OCI-LY1 (cell line): ENCODE results near the gene NKD1.

Experiments
- H2AFZ ChIP-seq: fragments of 200-600 bp; sonication (generic), shearing (Covaris generic); 2 replicates; pipeline ENCODE4 v1.6.0; 2014; ENCODE audit warnings: antibody characterized with exemption, mild to moderate bottlenecking, low read length
- H3F3A ChIP-seq: fragments of 200-600 bp; sonication (generic), shearing (Covaris generic); 2 replicates; pipeline ENCODE4 v1.6.0; 2014; ENCODE audit warnings: mild to moderate bottlenecking, antibody characterized with exemption, low read length, moderate library complexity; ENCODE audit not compliant: insufficient read depth
- H3K27ac ChIP-seq: fragments of 200-600 bp; sonication (generic); 2 replicates; pipeline ENCODE4 v1.5.1; 2014; ENCODE audit warnings: low read length, mixed run types, mild to moderate bottlenecking, low read depth; ENCODE audit not compliant: poor library complexity, severe bottlenecking
- H3K27me3 ChIP-seq: fragments of 200-600 bp; sonication (generic); 2 replicates; pipeline ENCODE4 v1.6.0; 2014; ENCODE audit warnings: antibody characterized with exemption, mild to moderate bottlenecking, low read length, moderate library complexity; ENCODE audit not compliant: insufficient read depth
- H3K36me3 ChIP-seq: fragments of 200-600 bp; sonication (generic); 2 replicates; pipeline ENCODE4 v1.6.1; 2014; ENCODE audit warnings: mild to moderate bottlenecking, antibody characterized with exemption, low read length, moderate library complexity, mixed read lengths; ENCODE audit not compliant: insufficient read depth
- H3K4me1 ChIP-seq: fragments of 200-600 bp; sonication (generic); 2 replicates; pipeline ENCODE4 v1.5.1; 2014; ENCODE audit warnings: mild to moderate bottlenecking, low read length, moderate library complexity; ENCODE audit not compliant: insufficient read depth, severe bottlenecking
- H3K4me2 ChIP-seq: fragments of 200-600 bp; sonication (generic), shearing (Covaris generic); 2 replicates; pipeline ENCODE4 v1.6.1; 2014; ENCODE audit warnings: low read length
- H3K4me3 ChIP-seq: fragments of 200-600 bp; sonication (generic); 2 replicates; pipeline ENCODE4 v1.5.1; 2014; ENCODE audit warnings: low read length, low read depth, mild to moderate bottlenecking, mixed read lengths; ENCODE audit not compliant: poor library complexity, severe bottlenecking
- H3K79me2 ChIP-seq: fragments of 200-600 bp; shearing (Covaris generic); 2 replicates; pipeline ENCODE4 v1.6.1; 2016; ENCODE audit warnings: mixed run types, low read length, mixed read lengths; ENCODE audit not compliant: insufficient read depth
- H3K9ac ChIP-seq: fragments of 200-600 bp; sonication (generic), shearing (Covaris generic); 2 replicates; pipeline ENCODE4 v1.6.1; 2014; ENCODE audit warnings: mild to moderate bottlenecking, low read length, mixed read lengths
- H3K9me2 ChIP-seq: fragments of 200-600 bp; sonication (generic), shearing (Covaris generic); 2 replicates; pipeline ENCODE4 v1.6.1; 2014; ENCODE audit warnings: low read depth, mild to moderate bottlenecking, low read length, mixed read lengths
- H3K9me3 ChIP-seq: fragments of 200-600 bp; shearing (Covaris generic); 2 replicates; pipeline ENCODE4 v1.6.1; 2014; ENCODE audit warnings: low read length, mixed read lengths
- H4K20me1 ChIP-seq: fragments of 200-600 bp; sonication (generic), shearing (Covaris generic); 2 replicates; pipeline ENCODE4 v1.6.0; 2016; ENCODE audit warnings: mild to moderate bottlenecking, low read length; ENCODE audit not compliant: insufficient read depth
- EZH2 ChIP-seq: fragments of 200-600 bp; sonication (generic), shearing (Covaris generic); IDR thresholded peaks from 2 replicates; pipeline ENCODE4 v1.8.0; 2017; ENCODE audit warnings: borderline replicate concordance, mixed run types, mild to moderate bottlenecking, antibody characterized with exemption, low read length, moderate library complexity, mixed read lengths
- TF ChIP-seq, protein P1 (sequence below): fragments of 200-600 bp; sonication (generic), shearing (Covaris generic); IDR thresholded peaks from 2 replicates; pipeline ENCODE4 v1.5.1; 2017; ENCODE audit warnings: mild to moderate bottlenecking, antibody characterized with exemption, low read length, moderate library complexity, mixed read lengths

NKD1 gene

DNA sequence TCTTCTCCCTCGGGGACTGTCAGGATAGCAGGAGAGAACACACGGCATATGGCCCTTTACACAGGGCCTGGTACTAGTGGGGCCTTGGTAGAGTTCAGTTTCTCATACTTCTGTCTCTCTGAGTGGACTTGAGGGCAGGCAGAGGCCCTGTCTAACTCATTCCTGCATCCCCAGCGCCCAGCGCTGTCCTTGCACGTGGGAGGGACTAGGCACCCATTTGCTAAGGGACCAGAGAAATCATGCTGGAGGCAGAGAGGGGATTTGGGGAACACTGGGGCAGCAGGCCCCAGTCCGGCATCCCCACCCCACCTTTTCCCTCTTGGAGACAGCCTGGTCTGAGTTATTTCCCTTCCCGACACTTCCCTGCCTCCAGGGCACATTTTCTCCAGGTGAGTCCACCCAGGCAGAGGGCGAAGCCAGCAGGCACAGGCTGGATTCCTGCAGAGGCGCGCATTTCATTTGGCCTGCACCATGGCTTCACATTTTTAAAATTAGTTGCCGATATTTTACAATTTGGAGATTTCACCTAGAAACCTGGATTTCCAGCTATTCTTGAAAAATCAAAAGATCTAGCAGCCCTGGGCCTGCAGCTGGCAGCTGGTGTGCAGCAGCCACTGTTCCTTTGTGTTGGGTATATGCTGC, 9.7 kb upstream of the NKD1 start:
- no peak overlapping the region for H3K27ac ChIP-seq

DNA sequence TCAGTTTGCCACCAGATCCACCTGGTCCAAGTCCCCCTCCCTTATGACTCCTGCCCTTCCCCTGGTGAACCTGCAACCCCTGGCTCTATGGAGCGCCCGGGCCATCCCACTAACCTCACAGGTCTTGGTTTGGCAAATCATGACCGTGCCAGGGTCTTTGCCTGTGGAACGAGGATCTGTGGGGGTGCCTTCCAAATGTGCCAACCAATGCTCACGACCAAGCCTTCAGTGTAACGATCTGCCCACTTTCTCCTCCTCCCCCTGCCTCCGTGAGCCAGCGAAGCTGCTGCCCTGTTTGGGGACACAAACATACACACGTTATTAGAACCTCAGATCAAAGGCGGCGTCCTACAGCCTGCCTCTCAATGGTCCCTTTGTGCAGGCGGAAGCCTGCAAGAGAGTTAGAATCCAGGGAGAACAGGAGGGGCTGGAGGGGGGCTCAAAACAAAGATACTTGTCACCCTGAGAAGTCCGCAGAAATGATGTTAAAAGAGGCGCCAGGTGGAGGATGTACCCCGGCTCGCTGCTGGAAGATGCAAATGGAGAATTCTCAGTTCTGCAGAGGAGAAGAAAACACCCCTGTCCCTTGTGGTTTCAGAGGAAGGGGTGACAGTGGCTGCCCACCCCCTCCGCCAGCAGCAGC, 9.0 kb upstream of the NKD1 start:
- no peak overlapping the region for H3K9ac ChIP-seq
- H3K27ac ChIP-seq: no peak overlapping the region
- no peak overlapping the region for H3K4me2 ChIP-seq
- no peaks in the 10 kb centered on the region for H4K20me1 ChIP-seq
- peaks cover 8% of the 10 kb centered on the region for H3K27me3 ChIP-seq
- TF ChIP-seq EZH2: no peak
- TF ChIP-seq, protein P1, sequence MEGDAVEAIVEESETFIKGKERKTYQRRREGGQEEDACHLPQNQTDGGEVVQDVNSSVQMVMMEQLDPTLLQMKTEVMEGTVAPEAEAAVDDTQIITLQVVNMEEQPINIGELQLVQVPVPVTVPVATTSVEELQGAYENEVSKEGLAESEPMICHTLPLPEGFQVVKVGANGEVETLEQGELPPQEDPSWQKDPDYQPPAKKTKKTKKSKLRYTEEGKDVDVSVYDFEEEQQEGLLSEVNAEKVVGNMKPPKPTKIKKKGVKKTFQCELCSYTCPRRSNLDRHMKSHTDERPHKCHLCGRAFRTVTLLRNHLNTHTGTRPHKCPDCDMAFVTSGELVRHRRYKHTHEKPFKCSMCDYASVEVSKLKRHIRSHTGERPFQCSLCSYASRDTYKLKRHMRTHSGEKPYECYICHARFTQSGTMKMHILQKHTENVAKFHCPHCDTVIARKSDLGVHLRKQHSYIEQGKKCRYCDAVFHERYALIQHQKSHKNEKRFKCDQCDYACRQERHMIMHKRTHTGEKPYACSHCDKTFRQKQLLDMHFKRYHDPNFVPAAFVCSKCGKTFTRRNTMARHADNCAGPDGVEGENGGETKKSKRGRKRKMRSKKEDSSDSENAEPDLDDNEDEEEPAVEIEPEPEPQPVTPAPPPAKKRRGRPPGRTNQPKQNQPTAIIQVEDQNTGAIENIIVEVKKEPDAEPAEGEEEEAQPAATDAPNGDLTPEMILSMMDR: no peak
- no peak overlapping the region for H2AFZ ChIP-seq
- no peaks in the 10 kb centered on the region for H3K79me2 ChIP-seq
- no peaks in the 10 kb centered on the region for H3K9me2 ChIP-seq
- H3K9me3 ChIP-seq: no peaks in the 10 kb centered on the region
- H3K36me3 ChIP-seq: no peaks in the 10 kb centered on the region
- H3K4me1 ChIP-seq: no peaks in the 10 kb centered on the region
- H3F3A ChIP-seq: no peaks in the 10 kb centered on the region
- H3K4me3 ChIP-seq: no peak overlapping the region

More for the DNA sequence above, 9.7 kb upstream of the NKD1 start:
- Histone ChIP-seq H3K9ac (no peak overlapping the region), H4K20me1 (no peaks in the 10 kb centered on the region), H3K4me2 (no peak overlapping the region), H3K9me3 (no peaks in the 10 kb centered on the region), H3K79me2 (no peaks in the 10 kb centered on the region), H3K4me1 (no peaks in the 10 kb centered on the region), H3K36me3 (no peaks in the 10 kb centered on the region), H3K9me2 (no peaks in the 10 kb centered on the region), H2AFZ (no peak overlapping the region), H3K27me3 (peaks cover 8% of the 10 kb centered on the region), H3K4me3 (no peak overlapping the region), H3F3A (no peaks in the 10 kb centered on the region)
- TF ChIP-seq, protein P1: no peak
- no peak for TF ChIP-seq EZH2

DNA sequence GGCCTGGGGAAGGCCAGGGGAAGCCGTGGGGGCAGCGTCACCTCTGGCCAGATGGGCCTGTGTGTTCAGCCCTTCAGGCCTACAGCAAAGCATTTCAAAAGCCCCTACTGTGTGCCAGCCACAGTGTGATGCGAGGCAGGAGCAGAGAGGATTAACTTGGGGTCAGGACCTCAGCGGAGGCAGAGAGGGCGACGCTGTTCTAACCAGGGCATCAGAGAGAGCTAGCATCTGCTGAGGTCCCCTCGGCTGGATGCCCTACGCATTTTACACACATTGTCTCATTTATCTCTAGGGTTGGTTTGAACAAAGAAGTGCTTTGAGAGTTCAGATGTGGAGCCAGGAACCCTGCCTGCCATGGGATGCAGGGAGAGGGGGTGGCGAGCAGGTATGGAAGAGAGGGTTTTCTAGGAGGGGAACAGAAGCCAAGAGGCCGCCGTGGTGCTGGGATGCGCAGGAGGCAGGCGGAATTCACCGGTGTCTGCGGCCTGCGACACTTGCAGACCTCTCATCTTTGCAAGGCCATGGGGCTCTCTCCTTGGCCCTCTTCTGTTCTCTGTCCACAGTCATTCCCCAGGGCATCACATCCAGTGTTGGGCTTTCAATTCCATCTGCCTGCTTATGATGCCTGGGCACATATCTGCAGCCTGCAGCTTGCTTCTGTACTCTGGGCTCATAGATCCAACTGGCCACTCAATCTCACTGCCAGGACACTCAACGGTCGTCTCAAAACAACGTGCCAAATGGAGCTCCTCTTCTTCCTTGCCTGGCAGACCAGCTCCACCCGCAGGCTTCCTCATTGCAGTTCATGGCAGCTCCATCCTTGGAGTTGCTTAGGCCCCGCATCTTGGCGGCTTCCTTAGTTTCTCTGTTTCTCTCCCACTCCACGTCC, 8.1 kb upstream of the NKD1 start:
- Histone ChIP-seq H3K27me3 (peaks cover 8% of the 10 kb centered on the region), H3K9me2 (no peaks in the 10 kb centered on the region), H3K9me3 (no peaks in the 10 kb centered on the region), H3F3A (no peaks in the 10 kb centered on the region), H3K36me3 (no peaks in the 10 kb centered on the region), H3K4me1 (no peaks in the 10 kb centered on the region), H4K20me1 (no peaks in the 10 kb centered on the region), H3K79me2 (no peaks in the 10 kb centered on the region), H3K4me3 (no peak overlapping the region), H2AFZ (no peak overlapping the region), H3K4me2 (no peak overlapping the region), H3K27ac (no peak overlapping the region), H3K9ac (no peak overlapping the region)
- TF ChIP-seq EZH2: no peak
- TF ChIP-seq, protein P1: no peak
